ENCODE data around the gene RASGRP4. TPM values are rescaled to one million over a fixed set of nuclear protein-coding genes. Genes with fewer than 3 reads are reported as not detected.

RASGRP4 gene
- total RNA-seq, 1 donor from 2014 or later, result not detected

DNA sequence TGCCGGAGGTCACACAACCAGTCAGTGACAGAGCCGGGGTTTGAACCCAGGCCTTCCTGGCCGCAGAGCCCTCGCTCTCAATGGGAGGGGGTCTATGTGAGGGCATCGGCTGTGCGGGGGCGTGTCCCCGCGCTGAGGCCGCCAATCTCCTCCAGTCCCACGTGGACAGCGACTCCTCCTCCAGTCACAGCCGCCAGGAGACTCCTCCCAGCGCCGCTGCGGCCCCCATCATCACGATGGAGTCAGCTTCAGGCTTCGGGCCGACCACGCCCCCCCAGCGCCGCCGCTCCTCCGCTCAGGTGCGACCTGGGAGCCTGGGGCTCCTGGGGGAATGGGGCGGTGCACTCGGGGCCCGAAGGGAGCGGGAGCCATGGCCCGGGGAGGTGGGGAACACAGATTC, 31.5 kb downstream of the RASGRP4 start:
- TF ChIP-seq, protein P1, sequence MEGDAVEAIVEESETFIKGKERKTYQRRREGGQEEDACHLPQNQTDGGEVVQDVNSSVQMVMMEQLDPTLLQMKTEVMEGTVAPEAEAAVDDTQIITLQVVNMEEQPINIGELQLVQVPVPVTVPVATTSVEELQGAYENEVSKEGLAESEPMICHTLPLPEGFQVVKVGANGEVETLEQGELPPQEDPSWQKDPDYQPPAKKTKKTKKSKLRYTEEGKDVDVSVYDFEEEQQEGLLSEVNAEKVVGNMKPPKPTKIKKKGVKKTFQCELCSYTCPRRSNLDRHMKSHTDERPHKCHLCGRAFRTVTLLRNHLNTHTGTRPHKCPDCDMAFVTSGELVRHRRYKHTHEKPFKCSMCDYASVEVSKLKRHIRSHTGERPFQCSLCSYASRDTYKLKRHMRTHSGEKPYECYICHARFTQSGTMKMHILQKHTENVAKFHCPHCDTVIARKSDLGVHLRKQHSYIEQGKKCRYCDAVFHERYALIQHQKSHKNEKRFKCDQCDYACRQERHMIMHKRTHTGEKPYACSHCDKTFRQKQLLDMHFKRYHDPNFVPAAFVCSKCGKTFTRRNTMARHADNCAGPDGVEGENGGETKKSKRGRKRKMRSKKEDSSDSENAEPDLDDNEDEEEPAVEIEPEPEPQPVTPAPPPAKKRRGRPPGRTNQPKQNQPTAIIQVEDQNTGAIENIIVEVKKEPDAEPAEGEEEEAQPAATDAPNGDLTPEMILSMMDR (IDR thresholded peaks at IDR 0.05), result no peak
- DNase-seq (ENCODE audit: low spot score), result no peak
- peaks cover 2% of the 10 kb centered on the region for H3K27me3 Mint-ChIP-seq (ENCODE audit: low read depth)
- H3K4me1 Mint-ChIP-seq (ENCODE audit: low read depth), result peaks cover 9% of the 10 kb centered on the region
- no peak overlapping the region for H3K4me3 Mint-ChIP-seq (ENCODE audit: unreplicated experiment)
- no peaks in the 10 kb centered on the region for H3K9me3 Mint-ChIP-seq (ENCODE audit: low read depth)
- no peak overlapping the region for H3K27ac Mint-ChIP-seq (ENCODE audit: unreplicated experiment)
- H3K36me3 Mint-ChIP-seq (ENCODE audit: low read depth), result peaks cover 9% of the 10 kb centered on the region

GRCh38 chr19:38392707-38393308, 33.2 kb downstream of the RASGRP4 start:
- Mint-ChIP-seq H3K27me3 (ENCODE audit: low read depth) (no peaks in the 10 kb centered on the region), H3K4me1 (ENCODE audit: low read depth) (peaks cover 15% of the 10 kb centered on the region), H3K27ac (ENCODE audit: unreplicated experiment) (no peak overlapping the region), H3K9me3 (ENCODE audit: low read depth) (no peaks in the 10 kb centered on the region), H3K36me3 (ENCODE audit: low read depth) (peaks cover 9% of the 10 kb centered on the region), H3K4me3 (ENCODE audit: unreplicated experiment) (no peak overlapping the region)
- DNase-seq (ENCODE audit: low spot score), result no peak
- TF ChIP-seq, protein P1 (IDR thresholded peaks at IDR 0.05), result no peak

DNA sequence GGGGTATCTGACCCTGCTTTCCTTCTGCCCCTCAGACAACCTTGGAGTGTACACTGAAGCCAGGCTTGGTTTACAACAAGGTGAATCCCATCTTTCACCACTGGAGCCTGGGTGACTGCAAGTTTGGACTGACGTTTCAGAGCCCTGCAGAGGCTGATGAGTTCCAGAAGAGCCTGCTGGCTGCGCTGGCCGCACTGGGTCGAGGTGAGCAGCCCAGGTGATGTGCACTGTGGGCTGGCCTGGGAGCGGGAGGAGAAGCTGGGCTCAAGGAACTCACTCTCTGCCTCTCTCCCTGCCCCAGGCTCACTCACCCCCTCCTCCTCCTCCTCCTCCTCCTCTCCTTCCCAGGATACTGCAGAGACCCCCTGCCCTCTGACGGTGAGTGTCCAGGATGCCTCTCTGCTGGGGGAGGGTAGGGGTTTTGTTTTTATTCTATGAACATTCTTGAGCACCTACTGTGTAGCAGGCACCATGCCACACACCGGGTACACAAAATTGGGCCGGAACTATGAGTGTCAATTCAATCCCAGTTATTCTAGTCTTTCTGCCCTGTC, 34.0 kb downstream of the RASGRP4 start:
- Mint-ChIP-seq H3K4me1 (ENCODE audit: low read depth) (peaks cover 20% of the 10 kb centered on the region), H3K27ac (ENCODE audit: unreplicated experiment) (no peak overlapping the region), H3K27me3 (ENCODE audit: low read depth) (no peaks in the 10 kb centered on the region), H3K36me3 (ENCODE audit: low read depth) (peaks cover 9% of the 10 kb centered on the region), H3K9me3 (ENCODE audit: low read depth) (no peaks in the 10 kb centered on the region), H3K4me3 (ENCODE audit: unreplicated experiment) (no peak overlapping the region)
- TF ChIP-seq, protein P1 (IDR thresholded peaks at IDR 0.05), result no peak
- no peak for DNase-seq (ENCODE audit: low spot score)

DNA sequence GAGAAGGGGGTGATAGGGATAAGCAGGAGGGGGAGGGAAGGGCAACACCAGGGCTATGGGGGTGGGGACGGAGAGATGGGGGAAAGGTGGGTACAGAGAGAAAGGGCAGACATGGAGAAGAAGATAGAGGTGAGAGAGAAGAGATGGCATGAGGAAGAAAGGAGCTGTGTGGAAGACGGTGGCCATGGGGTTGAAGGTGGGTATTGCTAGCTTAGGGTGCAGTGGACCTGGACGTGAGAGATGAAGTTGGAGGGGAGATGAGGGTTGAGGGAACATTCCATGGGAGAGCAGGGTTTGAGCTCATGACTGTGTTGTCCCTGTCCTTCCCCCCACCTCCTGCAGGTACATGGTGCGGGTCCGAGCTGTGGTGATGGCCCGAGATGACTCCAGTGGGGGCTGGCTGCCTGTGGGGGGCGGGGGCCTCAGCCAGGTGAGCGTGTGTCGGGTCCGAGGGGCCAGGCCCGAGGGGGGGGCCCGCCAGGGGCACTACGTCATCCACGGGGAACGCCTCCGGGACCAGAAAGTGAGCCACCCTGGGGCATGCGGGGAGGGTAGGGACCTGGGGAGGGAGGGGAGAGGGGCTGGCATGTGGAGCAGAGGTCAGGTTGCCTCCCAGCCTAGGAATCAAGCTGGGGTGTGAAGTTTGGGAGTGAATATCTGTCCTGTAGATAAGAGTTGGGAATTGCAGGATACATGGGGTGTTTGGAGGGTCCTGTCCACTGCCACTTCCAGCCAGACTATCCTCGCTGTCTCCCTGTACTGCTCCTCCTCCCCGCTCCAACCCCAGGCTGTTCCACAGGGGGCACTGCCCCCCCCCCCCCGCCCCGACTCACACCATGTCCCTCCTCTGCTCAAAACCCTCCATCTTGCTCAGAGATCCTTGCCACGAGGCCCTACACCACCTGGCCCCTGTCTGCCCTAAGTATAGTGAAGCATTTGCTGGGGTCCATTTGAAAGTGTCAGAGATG, 35.8 kb downstream of the RASGRP4 start:
- Mint-ChIP-seq H3K36me3 (ENCODE audit: low read depth) (peaks cover 4% of the 10 kb centered on the region), H3K9me3 (ENCODE audit: low read depth) (no peaks in the 10 kb centered on the region), H3K4me3 (ENCODE audit: unreplicated experiment) (peak overlapping the region; percentile 71), H3K27ac (ENCODE audit: unreplicated experiment) (peak overlapping the region; percentile 90), H3K4me1 (ENCODE audit: low read depth) (peaks cover 20% of the 10 kb centered on the region), H3K27me3 (ENCODE audit: low read depth) (no peaks in the 10 kb centered on the region)
- TF ChIP-seq, protein P1 (IDR thresholded peaks at IDR 0.05), result no peak
- DNase-seq (ENCODE audit: low spot score), result no peak
